Hepatocyte (in vitro differentiated cells): Measurements from ENCODE around the gene GOLGA6L9. TPM values are rescaled to one million over a fixed set of nuclear protein-coding genes. Genes with fewer than 3 reads are reported as not detected.
"Not testable (repeated sequence)": the region's sequence is repeated elsewhere in the genome, so short reads cannot be mapped to it uniquely, and the experiment has no call there.

Experiments
- DNase-seq: peaks from one replicate; pipeline ENCODE4 v3.0.0-alpha.2; 2016; ENCODE audit warnings: low spot score
- H2AFZ ChIP-seq: fragments of 200-600 bp; sonication (generic); 2 replicates; pipeline ENCODE4 v1.6.0; 2016; ENCODE audit warnings: antibody characterized with exemption, mild to moderate bottlenecking
- H3K27ac ChIP-seq: fragments of 200-600 bp; sonication (generic); 2 replicates; pipeline ENCODE4 v1.5.1; 2016; ENCODE audit warnings: mild to moderate bottlenecking
- H3K27me3 ChIP-seq: fragments of 200-600 bp; sonication (generic); 2 replicates; pipeline ENCODE4 v1.6.1; 2016
- H3K36me3 ChIP-seq: fragments of 200-600 bp; sonication (generic); replicated peaks from 2 replicates; pipeline ENCODE4 v1.5.1; 2016; ENCODE audit warnings: low read depth; ENCODE audit not compliant: insufficient read depth
- H3K4me1 ChIP-seq: fragments of 200-600 bp; sonication (generic); 2 replicates; pipeline ENCODE4 v1.5.1; 2016; ENCODE audit warnings: mild to moderate bottlenecking, moderate library complexity; ENCODE audit not compliant: insufficient read depth
- H3K4me2 ChIP-seq: fragments of 200-600 bp; sonication (generic); 2 replicates; pipeline ENCODE4 v1.6.0; 2016
- H3K4me3 ChIP-seq: fragments of 200-600 bp; sonication (generic); 2 replicates; pipeline ENCODE4 v1.5.1; 2016; ENCODE audit warnings: mild to moderate bottlenecking
- H3K79me2 ChIP-seq: fragments of 200-600 bp; sonication (generic); 2 replicates; pipeline ENCODE4 v1.6.0; 2017; ENCODE audit warnings: mild to moderate bottlenecking
- H3K9me2 ChIP-seq: fragments of 200-600 bp; sonication (generic); replicated peaks from 2 replicates; pipeline ENCODE4 v1.6.0; 2017; ENCODE audit warnings: mild to moderate bottlenecking; ENCODE audit not compliant: insufficient read depth
- H3K9me3 ChIP-seq: fragments of 200-600 bp; sonication (generic); 2 replicates; pipeline ENCODE4 v1.5.1; 2016; ENCODE audit warnings: low read depth, mild to moderate bottlenecking
- H4K20me1 ChIP-seq: fragments of 200-600 bp; sonication (generic); 2 replicates; pipeline ENCODE4 v1.6.0; 2016; ENCODE audit warnings: mild to moderate bottlenecking; ENCODE audit not compliant: insufficient read depth, poor library complexity, severe bottlenecking
- WGBS: methylation state at CpG from one replicate; pipeline ENCODE4 v1.1.6; 2016; ENCODE audit warnings: low lambda C conversion rate; ENCODE audit errors: missing lambda C conversion rate; 5-methylcytosine and 5-hydroxymethylcytosine counted together
- polyA plus RNA-seq: library from polyadenylated mRNA; unstranded; fragments of >200 nt; fragmentation: Nextera tagmentation; extraction: Ambion mirVana; gene quantifications from 2 replicates; pipeline ENCODE4 v1.2.1, GENCODE V29; 2016
- total RNA-seq: library from RNA; depleted of rRNA; stranded (reverse); fragments of >200 nt; gene quantifications from 2 replicates; pipeline ENCODE4 v1.2.3, GENCODE V29; 2014
- TF ChIP-seq, protein P1 (sequence below): fragments of 200-600 bp; sonication (generic); IDR thresholded peaks from 2 replicates; pipeline ENCODE4 v1.5.1; 2016; ENCODE audit warnings: antibody characterized with exemption, mild to moderate bottlenecking; ENCODE audit not compliant: poor library complexity

The GOLGA6L9 gene
- total and polyA plus RNA-seq, 2 experiments from 2014 or later = 1.0 to 3.3 TPM

- H3K27ac ChIP-seq, H3K9me2 ChIP-seq, H3K36me3 ChIP-seq, H3K4me1 ChIP-seq, H3K79me2 ChIP-seq, H3K4me2 ChIP-seq, H3K4me3 ChIP-seq, H3K9me3 ChIP-seq, DNase-seq, H3K27me3 ChIP-seq, H4K20me1 ChIP-seq, H2AFZ ChIP-seq: not testable (repeated sequence)
- 0% methylated on average over 2 of the region's 11 CpGs for WGBS
- TF ChIP-seq, protein P1, sequence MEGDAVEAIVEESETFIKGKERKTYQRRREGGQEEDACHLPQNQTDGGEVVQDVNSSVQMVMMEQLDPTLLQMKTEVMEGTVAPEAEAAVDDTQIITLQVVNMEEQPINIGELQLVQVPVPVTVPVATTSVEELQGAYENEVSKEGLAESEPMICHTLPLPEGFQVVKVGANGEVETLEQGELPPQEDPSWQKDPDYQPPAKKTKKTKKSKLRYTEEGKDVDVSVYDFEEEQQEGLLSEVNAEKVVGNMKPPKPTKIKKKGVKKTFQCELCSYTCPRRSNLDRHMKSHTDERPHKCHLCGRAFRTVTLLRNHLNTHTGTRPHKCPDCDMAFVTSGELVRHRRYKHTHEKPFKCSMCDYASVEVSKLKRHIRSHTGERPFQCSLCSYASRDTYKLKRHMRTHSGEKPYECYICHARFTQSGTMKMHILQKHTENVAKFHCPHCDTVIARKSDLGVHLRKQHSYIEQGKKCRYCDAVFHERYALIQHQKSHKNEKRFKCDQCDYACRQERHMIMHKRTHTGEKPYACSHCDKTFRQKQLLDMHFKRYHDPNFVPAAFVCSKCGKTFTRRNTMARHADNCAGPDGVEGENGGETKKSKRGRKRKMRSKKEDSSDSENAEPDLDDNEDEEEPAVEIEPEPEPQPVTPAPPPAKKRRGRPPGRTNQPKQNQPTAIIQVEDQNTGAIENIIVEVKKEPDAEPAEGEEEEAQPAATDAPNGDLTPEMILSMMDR = peak; percentile 44
These were observed 38.6 kb downstream of the GOLGA6L9 start for GRCh38 chr15:82468205-82468604.

GRCh38 chr15:82469381-82469780 lies 39.8 kb downstream of the GOLGA6L9 start:
- not testable (repeated sequence) for H4K20me1 ChIP-seq, H2AFZ ChIP-seq, H3K27ac ChIP-seq, H3K9me2 ChIP-seq, H3K36me3 ChIP-seq, DNase-seq, H3K27me3 ChIP-seq, H3K4me2 ChIP-seq, H3K4me1 ChIP-seq, H3K4me3 ChIP-seq, H3K79me2 ChIP-seq, H3K9me3 ChIP-seq
- WGBS = no CpG with 5 or more reads among the region's 12 CpGs

DNA sequence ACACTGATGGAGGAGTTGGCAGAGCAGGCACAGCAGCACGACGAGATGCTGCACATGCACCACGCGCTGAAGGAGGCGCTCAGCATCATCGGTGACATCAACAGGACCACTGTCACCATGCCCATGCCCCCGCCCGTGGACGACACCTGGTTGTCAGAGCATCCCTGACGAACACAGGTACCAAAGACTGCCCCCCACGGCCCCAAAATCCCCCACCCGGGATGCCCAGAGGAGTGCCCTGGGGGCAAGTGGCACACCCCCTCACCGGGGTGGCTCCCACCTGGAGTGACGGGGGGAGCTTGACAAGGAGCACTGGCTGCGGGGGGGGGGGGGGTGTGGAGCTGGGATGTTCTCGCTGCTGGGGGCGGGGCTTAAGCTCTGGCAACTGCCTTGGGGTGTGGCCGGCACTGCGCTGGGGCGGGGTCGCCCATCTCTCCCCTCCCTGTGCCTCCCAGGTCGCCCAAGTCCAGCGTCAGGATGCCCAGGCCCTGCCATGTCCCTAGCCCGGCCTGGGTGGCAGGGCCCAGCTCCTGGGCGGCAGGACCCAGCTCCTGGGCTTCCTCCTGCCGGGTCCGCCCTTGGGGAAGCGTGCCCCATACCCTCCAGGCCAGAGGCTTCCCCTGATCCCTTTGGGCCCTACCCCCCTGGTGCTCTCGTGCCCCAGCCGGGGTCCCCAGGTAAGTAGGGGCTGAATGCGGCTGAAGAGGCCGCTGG lies 42.8 kb downstream of the GOLGA6L9 start:
- peak; percentile 23 for DNase-seq
- WGBS = 95% methylated on average over 18 of the region's 32 CpGs

DNA sequence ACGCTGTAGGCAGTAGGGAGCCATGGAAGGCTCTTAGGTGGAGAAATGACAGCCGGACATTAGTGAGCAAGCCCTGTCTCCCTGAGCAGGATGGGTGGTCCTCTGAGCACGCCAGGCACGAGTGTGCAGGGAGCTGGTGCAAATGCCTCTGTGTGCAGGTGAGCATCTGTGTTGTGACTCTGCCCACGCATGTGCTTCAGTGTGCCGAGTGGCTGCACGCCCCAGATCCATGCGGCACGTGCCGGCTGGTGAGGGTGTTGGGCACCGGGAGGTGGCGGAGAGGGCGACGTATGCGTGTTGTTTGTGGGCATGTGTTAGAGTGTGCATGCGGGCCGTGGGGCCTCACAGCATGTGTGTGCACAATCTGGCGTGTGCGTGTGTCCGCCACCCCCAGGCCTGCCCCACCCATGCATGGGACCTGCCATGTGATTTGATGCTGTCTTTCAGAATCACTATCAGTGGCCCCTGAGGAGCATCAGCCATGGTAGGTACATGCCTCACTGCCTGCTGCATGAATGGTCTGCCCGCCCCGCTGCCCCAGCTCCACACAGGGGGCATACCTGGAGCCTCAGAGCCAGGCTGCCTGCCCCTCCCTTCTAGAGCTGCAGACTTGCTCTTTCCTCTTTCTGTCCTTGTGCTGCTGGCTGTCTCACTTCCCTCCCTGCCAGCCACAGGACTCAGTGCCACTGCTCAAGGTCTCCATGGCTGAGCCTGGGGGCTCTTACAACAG lies 45.1 kb downstream of the GOLGA6L9 start:
- not testable (repeated sequence) for H3K4me2 ChIP-seq, H2AFZ ChIP-seq, H3K79me2 ChIP-seq, DNase-seq, H3K4me3 ChIP-seq, H3K9me2 ChIP-seq, H3K9me3 ChIP-seq, H3K27ac ChIP-seq, H4K20me1 ChIP-seq, H3K27me3 ChIP-seq, H3K4me1 ChIP-seq, H3K36me3 ChIP-seq
- over 99% methylated on average over 16 of the region's 22 CpGs for WGBS

More for the DNA sequence above, 42.8 kb downstream of the GOLGA6L9 start:
- not testable (repeated sequence) for H3K27ac ChIP-seq, H3K9me3 ChIP-seq, H3K4me3 ChIP-seq, H4K20me1 ChIP-seq, H2AFZ ChIP-seq, H3K9me2 ChIP-seq, H3K4me2 ChIP-seq, H3K79me2 ChIP-seq, H3K27me3 ChIP-seq, H3K4me1 ChIP-seq, H3K36me3 ChIP-seq

DNA sequence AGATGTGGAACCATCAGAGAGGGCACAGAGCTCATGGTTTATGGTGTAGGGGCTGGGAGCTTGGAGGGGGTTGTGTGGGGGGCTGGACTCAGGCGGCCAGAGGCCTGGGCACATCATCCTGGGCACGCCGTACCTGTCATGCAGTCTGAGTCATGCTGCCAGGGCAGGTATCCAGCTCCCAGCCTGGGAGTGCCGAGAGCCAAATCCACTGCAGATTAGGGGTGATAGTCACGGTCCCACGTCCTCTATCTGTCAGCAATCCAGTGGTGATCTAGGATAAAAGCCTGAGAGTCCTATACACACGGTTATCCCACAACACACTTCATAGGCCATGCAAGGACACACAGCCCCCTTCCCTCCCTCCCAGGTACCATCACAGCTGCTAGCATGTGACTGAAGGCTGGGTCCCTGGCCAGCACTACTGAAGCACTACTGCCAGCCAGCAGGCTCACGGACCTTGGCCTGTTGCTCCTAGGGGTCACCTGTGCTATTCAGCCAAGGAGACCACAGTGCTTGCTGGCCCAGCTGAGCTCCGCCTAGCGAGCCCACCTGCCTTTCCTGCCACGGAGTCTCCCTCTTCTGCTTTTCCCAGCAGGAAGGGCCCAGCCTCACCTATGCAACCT lies 45.8 kb downstream of the GOLGA6L9 start:
- H3K4me2 ChIP-seq, H3K79me2 ChIP-seq, H3K27ac ChIP-seq, H3K36me3 ChIP-seq, H3K4me1 ChIP-seq, DNase-seq, H2AFZ ChIP-seq, H4K20me1 ChIP-seq, H3K4me3 ChIP-seq, H3K27me3 ChIP-seq, H3K9me3 ChIP-seq, H3K9me2 ChIP-seq: not testable (repeated sequence)
- 90% methylated on average over 8 of the region's 11 CpGs for WGBS

GRCh38 chr15:82476697-82477342 lies 47.2 kb downstream of the GOLGA6L9 start:
- H3K9me2 ChIP-seq, H3K27me3 ChIP-seq, H3K36me3 ChIP-seq, H3K4me2 ChIP-seq, H3K79me2 ChIP-seq, H3K4me3 ChIP-seq, H3K4me1 ChIP-seq, H4K20me1 ChIP-seq, H3K27ac ChIP-seq, H2AFZ ChIP-seq, H3K9me3 ChIP-seq: not testable (repeated sequence)
- WGBS = 91% methylated on average over 14 of the region's 14 CpGs
- DNase-seq = peak; percentile 3

DNA sequence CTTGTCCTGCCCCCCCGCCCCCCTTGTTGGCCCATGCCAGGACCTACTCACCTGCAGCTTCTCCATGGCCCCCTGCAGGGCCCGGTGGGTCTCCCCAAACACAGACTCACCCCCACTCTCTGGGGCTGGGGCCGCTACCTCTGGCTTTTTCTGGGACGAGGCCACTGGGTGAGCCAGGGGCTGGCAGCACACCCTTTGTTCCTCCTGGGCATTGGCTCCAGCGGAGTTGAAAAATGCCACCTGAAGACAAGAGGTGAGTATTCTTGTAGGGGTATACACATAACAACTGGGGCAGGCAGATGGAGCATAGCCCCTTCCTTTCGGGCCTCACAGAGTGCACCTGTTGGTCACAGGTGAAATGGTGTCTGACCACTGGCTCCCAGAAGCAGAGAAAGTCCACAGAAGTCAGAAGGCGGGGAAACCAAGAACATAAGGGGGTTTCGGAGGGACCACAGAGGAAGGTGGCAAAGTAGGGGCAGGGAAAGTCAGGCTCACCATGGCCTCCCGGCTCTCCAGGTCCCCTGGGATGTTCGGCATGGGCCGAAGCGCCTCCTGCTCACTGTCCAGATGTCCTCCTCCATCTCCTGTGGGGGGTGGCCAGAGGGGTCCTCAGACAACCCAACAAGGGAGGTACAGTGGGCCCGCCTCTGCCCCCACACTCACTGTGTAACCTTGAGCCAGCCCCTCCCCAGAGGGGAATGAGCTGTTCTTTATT lies 47.9 kb downstream of the GOLGA6L9 start:
- not testable (repeated sequence) for H3K4me1 ChIP-seq, DNase-seq, H3K27ac ChIP-seq, H3K4me2 ChIP-seq, H3K27me3 ChIP-seq, H4K20me1 ChIP-seq, H2AFZ ChIP-seq, H3K79me2 ChIP-seq, H3K4me3 ChIP-seq, H3K9me2 ChIP-seq, H3K36me3 ChIP-seq, H3K9me3 ChIP-seq
- WGBS = 91% methylated on average over 11 of the region's 13 CpGs
